Measurements from ENCODE around the gene BCO2. TPM values are rescaled to one million over a fixed set of nuclear protein-coding genes. Genes with fewer than 3 reads are reported as not detected.

Gene BCO2
- total RNA-seq, 4 donors from 2014 or later = 2.9 to 5.8 (median 4.2) TPM

GRCh38 chr11:112200252-112200651 is 24.9 kb downstream of the BCO2 start:
- Histone ChIP-seq H3K36me3 (no peaks in the 10 kb centered on the region), H3K27me3 (no peaks in the 10 kb centered on the region), H3K9me3 (no peaks in the 10 kb centered on the region), H3K4me3 (no peak overlapping the region), H3K27ac (no peak overlapping the region), H3K4me1 (no peaks in the 10 kb centered on the region)
- DNase-seq (no peak), ATAC-seq (no peak)
- no peak for TF ChIP-seq CTCF (IDR thresholded peaks at IDR 0.05 in 4 of 5, conservative IDR thresholded peaks at IDR 0.05 in 1 of 5)
- TF ChIP-seq POLR2A (IDR thresholded peaks at IDR 0.05) = no peak
- in situ Hi-C loops (cut with MboI; ENCODE audit: low sequenced_read_pairs in 4 of 4) = loop anchor here in 1 of 4 donors (25.0 kb wide), 1 partner anchor 1087 kb away; no protein-coding TSS in a partner anchor
- intact Hi-C loops (cut with DNase I; ENCODE audit: low total_unique reads) = no loop called here

GRCh38 chr11:112206071-112206470 is 30.8 kb downstream of the BCO2 start:
- DNase-seq (no peak), ATAC-seq (no peak)
- TF ChIP-seq POLR2A (IDR thresholded peaks at IDR 0.05) (no peak), CTCF (IDR thresholded peaks at IDR 0.05 in 4 of 5, conservative IDR thresholded peaks at IDR 0.05 in 1 of 5) (no peak)
- intact Hi-C loops (cut with DNase I; ENCODE audit: low total_unique reads) = no loop called here
- Histone ChIP-seq H3K9me3 (no peaks in the 10 kb centered on the region), H3K4me1 (no peaks in the 10 kb centered on the region), H3K27ac (no peak overlapping the region), H3K36me3 (no peaks in the 10 kb centered on the region), H3K27me3 (no peaks in the 10 kb centered on the region), H3K4me3 (no peak overlapping the region)
- in situ Hi-C loops (cut with MboI; ENCODE audit: low sequenced_read_pairs in 4 of 4) = loop anchor here in 1 of 4 donors (25.0 kb wide), 1 partner anchor 1081 kb away; no protein-coding TSS in a partner anchor

GRCh38 chr11:112210890-112211289 is 35.6 kb downstream of the BCO2 start:
- Histone ChIP-seq H3K4me1 (no peaks in the 10 kb centered on the region), H3K27me3 (no peaks in the 10 kb centered on the region), H3K36me3 (no peaks in the 10 kb centered on the region), H3K4me3 (no peak overlapping the region), H3K9me3 (no peaks in the 10 kb centered on the region), H3K27ac (no peak overlapping the region)
- ATAC-seq = no peak
- in situ Hi-C loops (cut with MboI; ENCODE audit: low sequenced_read_pairs in 4 of 4) = loop anchor here in 2 of 4 donors (10.0 to 25.0 kb wide), 2 partner anchors 1076 to 1084 kb away; no protein-coding TSS in a partner anchor
- intact Hi-C loops (cut with DNase I; ENCODE audit: low total_unique reads) = no loop called here
- TF ChIP-seq POLR2A (IDR thresholded peaks at IDR 0.05) (no peak), CTCF (IDR thresholded peaks at IDR 0.05 in 4 of 5, conservative IDR thresholded peaks at IDR 0.05 in 1 of 5) (no peak)
- DNase-seq = no peak

GRCh38 chr11:112211536-112211935 is 36.2 kb downstream of the BCO2 start:
- no peak overlapping the region for H3K4me3 ChIP-seq
- no peaks in the 10 kb centered on the region for H3K27me3 ChIP-seq
- H3K27ac ChIP-seq = no peak overlapping the region
- DNase-seq = no peak
- H3K4me1 ChIP-seq = no peaks in the 10 kb centered on the region
- TF ChIP-seq CTCF (IDR thresholded peaks at IDR 0.05 in 4 of 5, conservative IDR thresholded peaks at IDR 0.05 in 1 of 5) (no peak), POLR2A (IDR thresholded peaks at IDR 0.05) (no peak)
- intact Hi-C loops (cut with DNase I; ENCODE audit: low total_unique reads) = no loop called here
- in situ Hi-C loops (cut with MboI; ENCODE audit: low sequenced_read_pairs in 4 of 4) = loop anchor here in 2 of 4 donors (10.0 to 25.0 kb wide), 2 partner anchors 1076 to 1083 kb away; no protein-coding TSS in a partner anchor
- H3K36me3 ChIP-seq = no peaks in the 10 kb centered on the region
- H3K9me3 ChIP-seq = no peaks in the 10 kb centered on the region
- no peak for ATAC-seq

- Histone ChIP-seq H3K4me1 (no peaks in the 10 kb centered on the region), H3K9me3 (no peaks in the 10 kb centered on the region), H3K36me3 (no peaks in the 10 kb centered on the region), H3K27me3 (no peaks in the 10 kb centered on the region), H3K4me3 (no peak overlapping the region), H3K27ac (no peak overlapping the region)
- DNase-seq (no peak), ATAC-seq (no peak)
- TF ChIP-seq CTCF (IDR thresholded peaks at IDR 0.05 in 4 of 5, conservative IDR thresholded peaks at IDR 0.05 in 1 of 5) (no peak), POLR2A (IDR thresholded peaks at IDR 0.05) (no peak)
- in situ Hi-C loops (cut with MboI; ENCODE audit: low sequenced_read_pairs in 4 of 4) (loop anchor here in 2 of 4 donors (10.0 to 25.0 kb wide), 2 partner anchors 1075 to 1083 kb away; no protein-coding TSS in a partner anchor), intact Hi-C loops (cut with DNase I; ENCODE audit: low total_unique reads) (no loop called here)
Observed at GRCh38 chr11:112212290-112212689, 37.0 kb downstream of the BCO2 start.
